Vagina (tissue), 2 donors: ENCODE data around the gene WFDC12.

ENCODE experiments used
- POLR2A ChIP-seq, 2 donors: fragments of 450-650 bp; IDR thresholded peaks; one replicate each; pipeline ENCODE4 v1.6.1; 2017; ENCODE audit warnings: antibody characterized with exemption in 2 of 2, mild to moderate bottlenecking in 2 of 2, moderate library complexity in 2 of 2
- POLR2AphosphoS5 ChIP-seq, 2 donors: sonication (generic); formaldehyde crosslinking; IDR thresholded peaks; one replicate each; pipeline ENCODE4 v1.9.0; 2017; ENCODE audit warnings: antibody characterized with exemption in 2 of 2, mild to moderate bottlenecking in 2 of 2, low read depth in 1 of 2; ENCODE audit not compliant: insufficient read depth in 1 of 2

DNA sequence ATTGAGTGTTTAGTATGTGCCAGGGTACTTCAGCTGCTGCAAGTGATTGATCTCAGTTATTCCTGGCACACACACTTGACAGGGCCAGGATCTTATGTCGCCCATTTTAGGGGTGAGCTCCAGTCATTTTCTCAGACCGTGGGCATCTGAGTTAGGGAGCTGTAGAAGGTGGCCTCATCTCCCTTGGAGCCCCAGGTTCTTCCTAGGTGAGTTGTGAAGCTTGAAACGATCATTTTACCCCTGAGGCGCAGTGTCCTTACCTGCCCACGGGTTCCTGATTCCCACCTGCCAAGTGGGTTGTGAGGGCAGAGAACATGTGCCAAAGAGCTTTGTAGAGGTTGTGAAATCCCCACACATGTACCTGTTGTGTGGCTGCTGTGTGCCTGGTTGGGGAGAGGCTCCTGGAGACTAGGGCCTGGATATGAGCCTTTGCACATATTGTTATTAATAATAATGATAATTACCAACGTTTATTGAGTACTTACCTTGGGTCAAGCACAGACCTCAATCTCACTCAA lies 22.9 kb downstream of the WFDC12 start:
- no peak for TF ChIP-seq POLR2A (IDR thresholded peaks at IDR 0.05)
- no peak for TF ChIP-seq POLR2AphosphoS5 (IDR thresholded peaks at IDR 0.05; ENCODE audit: insufficient read depth in 1 of 2, low read depth in 1 of 2)
